ENCODE measurements around the gene AURKB. TPM values are rescaled to one million over a fixed set of nuclear protein-coding genes. Genes with fewer than 3 reads are reported as not detected.

The AURKB gene
- total and polyA plus RNA-seq, 2 of the 13 experiments (the other 11 are each of a cell fraction or from before 2014, with no cell fraction given) = 29.5 to 75.3 TPM

DNA sequence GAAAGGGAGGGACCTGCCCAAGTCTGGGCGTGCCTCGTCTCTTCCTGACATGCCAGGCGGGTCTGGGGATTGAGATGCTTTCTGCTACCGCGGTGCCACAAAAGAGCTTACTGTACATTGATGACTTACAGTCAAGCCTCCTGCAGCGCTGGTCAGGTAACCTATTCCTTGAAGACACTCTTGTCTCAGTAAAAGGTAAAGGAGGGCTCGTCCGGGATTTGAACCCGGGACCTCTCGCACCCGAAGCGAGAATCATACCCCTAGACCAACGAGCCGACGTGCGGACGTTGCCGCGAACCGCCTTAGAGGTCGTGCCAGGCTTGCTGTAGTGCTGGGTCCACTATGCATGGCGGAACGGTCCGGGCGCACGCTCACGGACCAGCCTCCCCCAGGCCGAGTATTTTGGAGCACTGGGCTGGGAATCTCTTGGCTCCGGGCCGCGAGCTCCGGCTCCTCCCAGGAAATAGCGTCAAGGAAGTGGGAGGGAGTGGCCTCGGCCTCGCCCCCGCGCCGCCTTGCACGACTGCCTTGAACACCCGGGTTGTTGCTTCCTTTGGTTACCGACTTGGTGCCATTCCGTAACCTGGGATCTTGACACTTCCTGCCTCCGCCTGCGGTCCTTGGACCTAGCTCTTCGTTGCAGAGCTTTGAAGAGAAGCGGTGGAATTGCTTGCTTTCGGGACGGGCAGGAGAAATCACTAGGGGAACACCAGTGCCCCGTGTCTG, 12.4 kb upstream of the AURKB start (continued):
- TF ChIP-seq, protein P1, sequence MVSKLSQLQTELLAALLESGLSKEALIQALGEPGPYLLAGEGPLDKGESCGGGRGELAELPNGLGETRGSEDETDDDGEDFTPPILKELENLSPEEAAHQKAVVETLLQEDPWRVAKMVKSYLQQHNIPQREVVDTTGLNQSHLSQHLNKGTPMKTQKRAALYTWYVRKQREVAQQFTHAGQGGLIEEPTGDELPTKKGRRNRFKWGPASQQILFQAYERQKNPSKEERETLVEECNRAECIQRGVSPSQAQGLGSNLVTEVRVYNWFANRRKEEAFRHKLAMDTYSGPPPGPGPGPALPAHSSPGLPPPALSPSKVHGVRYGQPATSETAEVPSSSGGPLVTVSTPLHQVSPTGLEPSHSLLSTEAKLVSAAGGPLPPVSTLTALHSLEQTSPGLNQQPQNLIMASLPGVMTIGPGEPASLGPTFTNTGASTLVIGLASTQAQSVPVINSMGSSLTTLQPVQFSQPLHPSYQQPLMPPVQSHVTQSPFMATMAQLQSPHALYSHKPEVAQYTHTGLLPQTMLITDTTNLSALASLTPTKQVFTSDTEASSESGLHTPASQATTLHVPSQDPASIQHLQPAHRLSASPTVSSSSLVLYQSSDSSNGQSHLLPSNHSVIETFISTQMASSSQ (IDR thresholded peaks at IDR 0.05; ENCODE audit: low read depth) = 0 out of 2 replicates have a peak, but pooled peaks have one; percentile 19
- TF ChIP-seq, protein P1 (CRISPR knock-in tag; IDR thresholded peaks at IDR 0.05; ENCODE audit: borderline replicate concordance) = no peak; the same call in 1 of the 2 replicates
- TF ChIP-seq HDAC2 (CRISPR knock-in tag; IDR thresholded peaks at IDR 0.05) = peak; percentile 33; the same call in 1 of the 2 replicates
- TF ChIP-seq, protein P2, sequence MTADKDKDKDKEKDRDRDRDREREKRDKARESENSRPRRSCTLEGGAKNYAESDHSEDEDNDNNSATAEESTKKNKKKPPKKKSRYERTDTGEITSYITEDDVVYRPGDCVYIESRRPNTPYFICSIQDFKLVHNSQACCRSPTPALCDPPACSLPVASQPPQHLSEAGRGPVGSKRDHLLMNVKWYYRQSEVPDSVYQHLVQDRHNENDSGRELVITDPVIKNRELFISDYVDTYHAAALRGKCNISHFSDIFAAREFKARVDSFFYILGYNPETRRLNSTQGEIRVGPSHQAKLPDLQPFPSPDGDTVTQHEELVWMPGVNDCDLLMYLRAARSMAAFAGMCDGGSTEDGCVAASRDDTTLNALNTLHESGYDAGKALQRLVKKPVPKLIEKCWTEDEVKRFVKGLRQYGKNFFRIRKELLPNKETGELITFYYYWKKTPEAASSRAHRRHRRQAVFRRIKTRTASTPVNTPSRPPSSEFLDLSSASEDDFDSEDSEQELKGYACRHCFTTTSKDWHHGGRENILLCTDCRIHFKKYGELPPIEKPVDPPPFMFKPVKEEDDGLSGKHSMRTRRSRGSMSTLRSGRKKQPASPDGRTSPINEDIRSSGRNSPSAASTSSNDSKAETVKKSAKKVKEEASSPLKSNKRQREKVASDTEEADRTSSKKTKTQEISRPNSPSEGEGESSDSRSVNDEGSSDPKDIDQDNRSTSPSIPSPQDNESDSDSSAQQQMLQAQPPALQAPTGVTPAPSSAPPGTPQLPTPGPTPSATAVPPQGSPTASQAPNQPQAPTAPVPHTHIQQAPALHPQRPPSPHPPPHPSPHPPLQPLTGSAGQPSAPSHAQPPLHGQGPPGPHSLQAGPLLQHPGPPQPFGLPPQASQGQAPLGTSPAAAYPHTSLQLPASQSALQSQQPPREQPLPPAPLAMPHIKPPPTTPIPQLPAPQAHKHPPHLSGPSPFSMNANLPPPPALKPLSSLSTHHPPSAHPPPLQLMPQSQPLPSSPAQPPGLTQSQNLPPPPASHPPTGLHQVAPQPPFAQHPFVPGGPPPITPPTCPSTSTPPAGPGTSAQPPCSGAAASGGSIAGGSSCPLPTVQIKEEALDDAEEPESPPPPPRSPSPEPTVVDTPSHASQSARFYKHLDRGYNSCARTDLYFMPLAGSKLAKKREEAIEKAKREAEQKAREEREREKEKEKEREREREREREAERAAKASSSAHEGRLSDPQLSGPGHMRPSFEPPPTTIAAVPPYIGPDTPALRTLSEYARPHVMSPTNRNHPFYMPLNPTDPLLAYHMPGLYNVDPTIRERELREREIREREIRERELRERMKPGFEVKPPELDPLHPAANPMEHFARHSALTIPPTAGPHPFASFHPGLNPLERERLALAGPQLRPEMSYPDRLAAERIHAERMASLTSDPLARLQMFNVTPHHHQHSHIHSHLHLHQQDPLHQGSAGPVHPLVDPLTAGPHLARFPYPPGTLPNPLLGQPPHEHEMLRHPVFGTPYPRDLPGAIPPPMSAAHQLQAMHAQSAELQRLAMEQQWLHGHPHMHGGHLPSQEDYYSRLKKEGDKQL (CRISPR knock-in tag; IDR thresholded peaks at IDR 0.05; ENCODE audit: low read depth) = peak; percentile 53; the same call in 1 of the 2 replicates
- no peak for TF ChIP-seq GPN1 (CRISPR knock-in tag; IDR thresholded peaks at IDR 0.05; ENCODE audit: borderline replicate concordance)
- TF ChIP-seq, protein P3, sequence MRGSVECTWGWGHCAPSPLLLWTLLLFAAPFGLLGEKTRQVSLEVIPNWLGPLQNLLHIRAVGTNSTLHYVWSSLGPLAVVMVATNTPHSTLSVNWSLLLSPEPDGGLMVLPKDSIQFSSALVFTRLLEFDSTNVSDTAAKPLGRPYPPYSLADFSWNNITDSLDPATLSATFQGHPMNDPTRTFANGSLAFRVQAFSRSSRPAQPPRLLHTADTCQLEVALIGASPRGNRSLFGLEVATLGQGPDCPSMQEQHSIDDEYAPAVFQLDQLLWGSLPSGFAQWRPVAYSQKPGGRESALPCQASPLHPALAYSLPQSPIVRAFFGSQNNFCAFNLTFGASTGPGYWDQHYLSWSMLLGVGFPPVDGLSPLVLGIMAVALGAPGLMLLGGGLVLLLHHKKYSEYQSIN (CRISPR knock-in tag; IDR thresholded peaks at IDR 0.05; ENCODE audit: borderline replicate concordance) = no peak
- peak; percentile 67 for TF ChIP-seq ASH2L (IDR thresholded peaks at IDR 0.05; ENCODE audit: insufficient read length, low read depth, low read length)
- TF ChIP-seq KLF13 (CRISPR knock-in tag; IDR thresholded peaks at IDR 0.05) = peak; percentile 21
- no peak; the same call in 1 of the 2 replicates for TF ChIP-seq ZNF839 (CRISPR knock-in tag; IDR thresholded peaks at IDR 0.05; ENCODE audit: borderline replicate concordance)
- no peak; the same call in 1 of the 2 replicates for TF ChIP-seq ZNF333 (CRISPR knock-in tag; IDR thresholded peaks at IDR 0.05; ENCODE audit: borderline replicate concordance)
- TF ChIP-seq SMAD1 (CRISPR knock-in tag; IDR thresholded peaks at IDR 0.05; ENCODE audit: borderline replicate concordance, low read depth) = peak; percentile 93; the same call in 1 of the 2 replicates
- peak; percentile 60 for TF ChIP-seq KAT8 (CRISPR knock-in tag; IDR thresholded peaks at IDR 0.05)
- TF ChIP-seq, protein P4, sequence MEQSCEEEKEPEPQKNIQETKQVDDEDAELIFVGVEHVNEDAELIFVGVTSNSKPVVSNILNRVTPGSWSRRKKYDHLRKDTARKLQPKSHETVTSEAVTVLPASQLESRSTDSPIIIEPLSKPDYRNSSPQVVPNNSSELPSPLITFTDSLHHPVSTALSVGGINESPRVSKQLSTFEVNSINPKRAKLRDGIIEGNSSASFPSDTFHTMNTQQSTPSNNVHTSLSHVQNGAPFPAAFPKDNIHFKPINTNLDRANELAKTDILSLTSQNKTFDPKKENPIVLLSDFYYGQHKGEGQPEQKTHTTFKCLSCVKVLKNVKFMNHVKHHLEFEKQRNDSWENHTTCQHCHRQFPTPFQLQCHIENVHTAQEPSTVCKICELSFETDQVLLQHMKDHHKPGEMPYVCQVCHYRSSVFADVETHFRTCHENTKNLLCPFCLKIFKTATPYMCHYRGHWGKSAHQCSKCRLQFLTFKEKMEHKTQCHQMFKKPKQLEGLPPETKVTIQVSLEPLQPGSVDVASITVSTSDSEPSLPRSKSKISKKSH (CRISPR knock-in tag; IDR thresholded peaks at IDR 0.05; ENCODE audit: borderline replicate concordance) = peak; percentile 84
- TF ChIP-seq AGO1 (IDR thresholded peaks at IDR 0.05; ENCODE audit: low read depth, low read length, poor library complexity, severe bottlenecking) = peak; percentile 69

All from HepG2 (cell line).